ENCODE measurements around the gene TTC1. TPM values are rescaled to one million over a fixed set of nuclear protein-coding genes. Genes with fewer than 3 reads are reported as not detected.

The TTC1 gene
- total and polyA plus RNA-seq, 9 of the 15 experiments (the other 6 are each of a cell fraction or from before 2014, with no cell fraction given): 51.9 to 173 (median 87.7) TPM

DNA sequence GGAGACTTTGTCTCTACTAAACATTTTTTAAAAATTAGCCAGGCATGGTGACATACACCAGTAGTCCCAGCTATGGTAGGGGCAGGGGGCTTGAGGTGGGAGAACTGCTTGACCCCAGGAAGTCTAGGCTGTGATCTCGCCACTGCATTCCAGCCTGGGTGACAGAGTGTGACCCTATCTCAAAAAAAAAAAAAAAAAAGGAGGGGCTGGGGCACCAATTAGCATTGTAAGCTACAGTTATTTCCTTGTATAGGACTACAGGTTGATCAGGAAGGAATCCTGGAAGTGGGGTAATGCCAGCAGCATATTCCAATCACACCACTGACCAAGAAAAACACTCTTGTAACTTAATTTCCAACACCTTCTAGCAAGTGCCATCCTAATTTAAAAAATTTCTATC, 78.3 kb downstream of the TTC1 start:
- Histone ChIP-seq H3K27me3 (ENCODE audit: control insufficient read depth in 2 of 2, insufficient read depth in 2 of 2, low read length in 2 of 2) (no peaks in the 10 kb centered on the region), H2AFZ (ENCODE audit: low read depth, low read length) (no peak overlapping the region), H3K9me3 (replicated peaks; ENCODE audit: control insufficient read depth, insufficient read depth, low read depth, low read length) (no peaks in the 10 kb centered on the region), H3K4me3 (no peak overlapping the region), H3K9ac (ENCODE audit: insufficient read depth in 1 of 2, low read depth in 2 of 2, low read length in 2 of 2) (no peak overlapping the region), H3K27ac (ENCODE audit: extremely low read depth, low read depth, low read length) (no peak overlapping the region), H3K4me1 (replicated peaks in 1 of 2; ENCODE audit: control insufficient read depth in 2 of 2, insufficient read depth in 2 of 2, low read length in 2 of 2) (no peaks in the 10 kb centered on the region; a peak in 1 of 5 replicates), H3K36me3 (ENCODE audit: control insufficient read depth, insufficient read depth, low read length) (peaks cover 2% of the 10 kb centered on the region; the same call in 1 of the 3 replicates), H4K20me1 (replicated peaks; ENCODE audit: control insufficient read depth, insufficient read depth, low read length) (no peaks in the 10 kb centered on the region), H3K4me2 (ENCODE audit: insufficient read depth, low read length) (no peak overlapping the region), H3K9me1 (ENCODE audit: control insufficient read depth, insufficient read depth, low read length) (no peaks in the 10 kb centered on the region), H3K79me2 (ENCODE audit: control insufficient read depth, insufficient read depth, low read length) (no peaks in the 10 kb centered on the region)
- CTCF ChIA-PET (ENCODE audit: low intra/inter-chr PET ratio): no interaction called here
- intact Hi-C loops (cut with micrococcal nuclease) (no loop called here), in situ Hi-C loops (cut with MboI) (no loop called here)
- no peak for FAIRE-seq
- WGBS (ENCODE audit: insufficient coverage, low coverage, missing lambda C conversion rate): 100% methylated on average over 1 of the region's 1 CpG
- TF ChIP-seq ZNF143 (CRISPR knock-in tag; IDR thresholded peaks at IDR 0.05): no peak
- no peak for TF ChIP-seq TAF9B (IDR thresholded peaks at IDR 0.05; ENCODE audit: partially characterized antibody)
- TF ChIP-seq KLF13 (tag; IDR thresholded peaks at IDR 0.05; ENCODE audit: borderline replicate concordance, low read depth): no peak
- no peak for TF ChIP-seq AFF4 (CRISPR knock-in tag; IDR thresholded peaks at IDR 0.05)
- TF ChIP-seq HDAC1 (IDR thresholded peaks at IDR 0.05): no peak
- TF ChIP-seq ZFX (CRISPR knock-in tag; IDR thresholded peaks at IDR 0.05): no peak
- no peak for TF ChIP-seq EGR1 (conservative IDR thresholded peaks at IDR 0.05)
- TF ChIP-seq, protein P1, sequence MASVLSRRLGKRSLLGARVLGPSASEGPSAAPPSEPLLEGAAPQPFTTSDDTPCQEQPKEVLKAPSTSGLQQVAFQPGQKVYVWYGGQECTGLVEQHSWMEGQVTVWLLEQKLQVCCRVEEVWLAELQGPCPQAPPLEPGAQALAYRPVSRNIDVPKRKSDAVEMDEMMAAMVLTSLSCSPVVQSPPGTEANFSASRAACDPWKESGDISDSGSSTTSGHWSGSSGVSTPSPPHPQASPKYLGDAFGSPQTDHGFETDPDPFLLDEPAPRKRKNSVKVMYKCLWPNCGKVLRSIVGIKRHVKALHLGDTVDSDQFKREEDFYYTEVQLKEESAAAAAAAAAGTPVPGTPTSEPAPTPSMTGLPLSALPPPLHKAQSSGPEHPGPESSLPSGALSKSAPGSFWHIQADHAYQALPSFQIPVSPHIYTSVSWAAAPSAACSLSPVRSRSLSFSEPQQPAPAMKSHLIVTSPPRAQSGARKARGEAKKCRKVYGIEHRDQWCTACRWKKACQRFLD (CRISPR knock-in tag; IDR thresholded peaks at IDR 0.05): no peak
- no peak for TF ChIP-seq TCF7 (IDR thresholded peaks at IDR 0.05; ENCODE audit: borderline replicate concordance)
- no peak for TF ChIP-seq ZNF311 (CRISPR knock-in tag; IDR thresholded peaks at IDR 0.05)
- no peak for TF ChIP-seq HDAC2 (IDR thresholded peaks at IDR 0.05)
- no peak for TF ChIP-seq RBM15 (IDR thresholded peaks at IDR 0.05; ENCODE audit: insufficient read depth, low read length)
- no peak for TF ChIP-seq ZNF175 (CRISPR knock-in tag; IDR thresholded peaks at IDR 0.05; ENCODE audit: low read depth)
- no peak for TF ChIP-seq PBX2 (CRISPR knock-in tag; IDR thresholded peaks at IDR 0.05; ENCODE audit: low read depth)
- TF ChIP-seq PBX2 (tag; conservative IDR thresholded peaks at IDR 0.05; ENCODE audit: low read depth): no peak
- TF ChIP-seq TAF7 (tag; IDR thresholded peaks at IDR 0.05): no peak
- no peak for TF ChIP-seq GTF2F1 (IDR thresholded peaks at IDR 0.05; ENCODE audit: low read depth, low read length)
- POLR2A ChIA-PET: interaction anchor here (0.6 kb wide), 1 partner anchor 331 kb away, joined by 3 read pairs; no protein-coding TSS in a partner anchor
- DNase-seq (ENCODE audit: extremely low read depth in 1 of 4, low spot score in 3 of 4): no peak
- no peak for ATAC-seq
- BruUV-seq (replicated peaks): no TSS peak

Data from K562 (cell line).